Left renal cortex interstitium (tissue), 4 donors: Measurements from ENCODE around the gene CHMP2A. TPM values are rescaled to one million over a fixed set of nuclear protein-coding genes. Genes with fewer than 3 reads are reported as not detected.

Experiments used
- DNase-seq, 4 donors: peaks; one replicate each; pipeline ENCODE4 v3.0.0-alpha.2; 2013; ENCODE audit warnings: low read depth in 4 of 4, low spot score in 2 of 4, missing footprints in 1 of 4
- polyA plus RNA-seq, 4 donors: library from polyadenylated mRNA; unstranded; fragments of 120-200 nt; gene quantifications; one replicate each; pipeline ENCODE4 v1.2.1, GENCODE V29; 2013; ENCODE audit not compliant: insufficient read length in 4 of 4

The CHMP2A gene
- polyA plus RNA-seq, 4 donors: 118 to 132 (median 126) TPM

GRCh38 chr19:58556622-58557220, 1.8 kb upstream of the CHMP2A start:
- no peak for DNase-seq

GRCh38 chr19:58555920-58556621, 1.2 kb upstream of the CHMP2A start:
- DNase-seq: no peak

GRCh38 chr19:58555369-58555885, 522 bp upstream of the CHMP2A start:
- DNase-seq: no peak

GRCh38 chr19:58553799-58554493, 959 bp downstream of the CHMP2A start:
- DNase-seq: no peak

- no peak for DNase-seq
Observed at GRCh38 chr19:58552655-58553054, 2.2 kb downstream of the CHMP2A start.

- no peak for DNase-seq
Observed at GRCh38 chr19:58551577-58552471, 3.1 kb downstream of the CHMP2A start.

GRCh38 chr19:58551123-58551497, 3.8 kb downstream of the CHMP2A start:
- no peak for DNase-seq

- DNase-seq: no peak
Observed at GRCh38 chr19:58550362-58551122, 4.4 kb downstream of the CHMP2A start.

- no peak for DNase-seq
Observed at GRCh38 chr19:58549664-58550361, 5.1 kb downstream of the CHMP2A start.

- DNase-seq: no peak
Observed at GRCh38 chr19:58548859-58549663, 5.8 kb downstream of the CHMP2A start.

- no peak for DNase-seq
Observed at GRCh38 chr19:58547323-58548312, 7.3 kb downstream of the CHMP2A start.

- no peak for DNase-seq
Observed at GRCh38 chr19:58546019-58546530, 8.8 kb downstream of the CHMP2A start.

GRCh38 chr19:58545286-58546018, 9.5 kb downstream of the CHMP2A start:
- no peak for DNase-seq

- DNase-seq: peak in 1 of 4 donors; percentile 38
Observed at GRCh38 chr19:58544591-58545285, 10.2 kb downstream of the CHMP2A start.

GRCh38 chr19:58543826-58544590, 10.9 kb downstream of the CHMP2A start, which contains the start of gene TRIM28:
TSS of gene TRIM28 (plus strand) at chr19:58544064. CDS start at chr19:58544758, 694 bp downstream.
- peak; percentile 98 to 99 (median 98) for DNase-seq
